NCI-H510A (cell line): ENCODE measurements around the gene RELL2.
A peak's percentile ranks its signal among the peaks of the same experiment; 100 is the strongest.

ENCODE experiments used
- DNase-seq: peaks from one replicate; lab custom pipeline; 2025; lab: John Stamatoyannopoulos, UW

Gene RELL2

GRCh38 chr5:141680178-141680577 is 43.4 kb downstream of the RELL2 start:
- DNase-seq, result no peak

DNA sequence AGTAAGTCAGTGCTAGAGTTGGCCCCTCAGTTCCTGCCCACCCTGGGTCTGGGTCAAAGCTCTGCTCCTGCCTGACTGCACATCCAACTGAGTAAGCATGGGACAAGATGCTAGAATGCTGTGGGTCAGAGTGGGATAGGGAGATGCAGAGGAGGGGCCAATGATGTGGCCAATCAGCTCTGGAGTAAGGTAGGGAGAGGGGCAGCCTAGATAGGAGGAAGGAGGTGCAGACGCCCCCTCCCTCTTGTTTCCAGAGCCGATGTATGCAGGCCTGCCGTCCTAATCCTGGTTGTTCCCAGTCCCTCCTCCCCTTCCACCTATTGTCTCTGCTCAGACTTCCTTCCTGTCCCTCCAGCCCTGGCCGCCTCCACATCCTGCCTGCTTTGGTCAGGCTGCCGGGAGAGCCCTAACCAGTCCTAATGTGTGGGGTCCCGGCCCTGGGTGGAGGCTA is 44.0 kb downstream of the RELL2 start:
- DNase-seq, result peak; percentile 28

DNA sequence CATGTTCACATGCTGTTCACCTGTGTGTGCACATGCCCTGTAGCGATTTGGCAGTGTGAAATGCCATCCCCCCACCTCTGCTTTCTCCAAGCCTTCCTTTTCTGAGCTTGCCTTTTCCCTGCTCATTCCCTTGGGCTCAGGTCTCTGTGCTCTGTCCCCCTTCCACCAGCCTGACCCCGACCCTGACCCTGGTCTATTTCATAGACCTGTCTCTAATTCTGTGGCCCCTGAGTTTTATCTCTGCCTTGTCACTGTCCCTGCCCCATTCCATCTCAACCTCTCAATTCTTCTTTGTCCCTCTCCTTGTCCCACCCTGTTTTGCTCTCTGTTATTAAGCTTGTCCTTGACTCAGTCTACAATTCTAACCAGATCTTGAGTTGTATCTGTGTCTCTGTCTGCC is 44.5 kb downstream of the RELL2 start:
- DNase-seq, result no peak

GRCh38 chr5:141681695-141682641 is 45.2 kb downstream of the RELL2 start, which contains the start of gene ARAP3:
ARAP3 (minus strand) TSS chr5:141682230; CDS start chr5:141680486, 1,744 bp downstream.
- DNase-seq, result peak; percentile 36

- no peak for DNase-seq
Observed at GRCh38 chr5:141683596-141684141, 46.9 kb downstream of the RELL2 start.

DNA sequence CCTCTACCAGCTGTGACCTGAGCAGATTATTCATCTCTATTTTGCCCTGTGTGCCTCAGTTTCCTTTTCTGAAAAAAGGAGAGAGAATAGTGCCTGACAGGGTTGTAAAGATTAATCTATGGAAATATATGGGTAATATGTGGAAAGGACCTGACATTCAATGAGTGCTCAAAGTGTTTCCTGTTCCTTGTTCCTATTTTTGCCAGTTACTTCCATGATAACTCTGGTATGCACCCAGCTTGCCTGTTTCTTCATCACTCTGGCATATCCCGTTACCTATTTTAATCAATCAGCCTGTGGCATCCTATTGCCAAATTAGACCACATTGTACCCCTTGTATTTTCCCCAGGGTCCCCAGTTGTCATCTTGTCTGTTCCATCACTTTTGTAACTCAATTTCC is 48.8 kb downstream of the RELL2 start:
- DNase-seq, result no peak

- DNase-seq, result no peak
Observed at GRCh38 chr5:141686648-141687416, 50.0 kb downstream of the RELL2 start.
